ENCODE data around the gene XRCC4. TPM values are rescaled to one million over a fixed set of nuclear protein-coding genes. Genes with fewer than 3 reads are reported as not detected.

Gene XRCC4
- total and polyA plus RNA-seq, 2 of the 13 experiments (the other 11 are each of a cell fraction or from before 2014, with no cell fraction given), result 2.8 to 12.6 TPM

DNA sequence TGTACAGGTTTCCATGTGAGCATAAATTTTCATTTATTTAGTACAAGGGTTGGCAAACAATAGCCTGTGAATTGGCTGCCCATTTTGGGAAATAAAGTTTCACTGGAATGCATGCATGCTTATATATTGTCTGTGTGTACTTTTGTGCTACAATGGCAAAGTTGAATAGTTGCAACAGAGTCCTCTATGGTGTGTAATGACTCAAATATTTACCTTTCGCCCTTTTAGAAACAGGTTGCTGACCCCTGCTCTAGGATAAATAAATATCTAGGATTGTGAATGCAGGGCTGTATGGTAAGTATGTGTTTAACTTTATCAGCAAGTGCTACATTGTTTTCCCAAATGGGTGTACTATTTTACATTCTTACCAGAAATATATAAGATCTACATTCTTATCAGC, 47.2 kb downstream of the XRCC4 start (continued):
- TF ChIP-seq, protein P1, sequence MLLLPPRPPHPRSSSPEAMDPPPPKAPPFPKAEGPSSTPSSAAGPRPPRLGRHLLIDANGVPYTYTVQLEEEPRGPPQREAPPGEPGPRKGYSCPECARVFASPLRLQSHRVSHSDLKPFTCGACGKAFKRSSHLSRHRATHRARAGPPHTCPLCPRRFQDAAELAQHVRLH (CRISPR knock-in tag; IDR thresholded peaks at IDR 0.05; ENCODE audit: borderline replicate concordance, low read depth), result no peak
- no peak for TF ChIP-seq ZNF761 (CRISPR knock-in tag; conservative IDR thresholded peaks at IDR 0.05)
- TF ChIP-seq TCF12 (IDR thresholded peaks at IDR 0.05), result no peak
- TF ChIP-seq TCF12 (CRISPR knock-in tag; IDR thresholded peaks at IDR 0.05), result no peak
- TF ChIP-seq CENPT (CRISPR knock-in tag; IDR thresholded peaks at IDR 0.05; ENCODE audit: low read depth), result no peak
- TF ChIP-seq NR1H2 (CRISPR knock-in tag; IDR thresholded peaks at IDR 0.05; ENCODE audit: borderline replicate concordance, low read depth), result no peak
- TF ChIP-seq ZNF674 (CRISPR knock-in tag; IDR thresholded peaks at IDR 0.05; ENCODE audit: low read depth), result no peak
- peak; percentile 98 for TF ChIP-seq TBX3 (IDR thresholded peaks at IDR 0.05; ENCODE audit: borderline replicate concordance)
- TF ChIP-seq HCFC1 (IDR thresholded peaks at IDR 0.05; ENCODE audit: low read depth, low read length), result no peak
- no peak for TF ChIP-seq TAF1 (CRISPR knock-in tag; IDR thresholded peaks at IDR 0.05)
- no peak for TF ChIP-seq ZBTB21 (CRISPR knock-in tag; IDR thresholded peaks at IDR 0.05)
- TF ChIP-seq ZNF101 (CRISPR knock-in tag; IDR thresholded peaks at IDR 0.05; ENCODE audit: borderline replicate concordance, low read depth), result no peak
- TF ChIP-seq, protein P2, sequence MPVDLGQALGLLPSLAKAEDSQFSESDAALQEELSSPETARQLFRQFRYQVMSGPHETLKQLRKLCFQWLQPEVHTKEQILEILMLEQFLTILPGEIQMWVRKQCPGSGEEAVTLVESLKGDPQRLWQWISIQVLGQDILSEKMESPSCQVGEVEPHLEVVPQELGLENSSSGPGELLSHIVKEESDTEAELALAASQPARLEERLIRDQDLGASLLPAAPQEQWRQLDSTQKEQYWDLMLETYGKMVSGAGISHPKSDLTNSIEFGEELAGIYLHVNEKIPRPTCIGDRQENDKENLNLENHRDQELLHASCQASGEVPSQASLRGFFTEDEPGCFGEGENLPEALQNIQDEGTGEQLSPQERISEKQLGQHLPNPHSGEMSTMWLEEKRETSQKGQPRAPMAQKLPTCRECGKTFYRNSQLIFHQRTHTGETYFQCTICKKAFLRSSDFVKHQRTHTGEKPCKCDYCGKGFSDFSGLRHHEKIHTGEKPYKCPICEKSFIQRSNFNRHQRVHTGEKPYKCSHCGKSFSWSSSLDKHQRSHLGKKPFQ (CRISPR knock-in tag; IDR thresholded peaks at IDR 0.05; ENCODE audit: insufficient replicate concordance), result no peak
- TF ChIP-seq, protein P3, sequence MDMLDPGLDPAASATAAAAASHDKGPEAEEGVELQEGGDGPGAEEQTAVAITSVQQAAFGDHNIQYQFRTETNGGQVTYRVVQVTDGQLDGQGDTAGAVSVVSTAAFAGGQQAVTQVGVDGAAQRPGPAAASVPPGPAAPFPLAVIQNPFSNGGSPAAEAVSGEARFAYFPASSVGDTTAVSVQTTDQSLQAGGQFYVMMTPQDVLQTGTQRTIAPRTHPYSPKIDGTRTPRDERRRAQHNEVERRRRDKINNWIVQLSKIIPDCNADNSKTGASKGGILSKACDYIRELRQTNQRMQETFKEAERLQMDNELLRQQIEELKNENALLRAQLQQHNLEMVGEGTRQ (IDR thresholded peaks at IDR 0.05; ENCODE audit: low read depth, low read length), result no peak
- TF ChIP-seq, protein P3 (CRISPR knock-in tag; IDR thresholded peaks at IDR 0.05; ENCODE audit: borderline replicate concordance), result no peak
- no peak for TF ChIP-seq PLRG1 (conservative IDR thresholded peaks at IDR 0.05)
- TF ChIP-seq, protein P4, sequence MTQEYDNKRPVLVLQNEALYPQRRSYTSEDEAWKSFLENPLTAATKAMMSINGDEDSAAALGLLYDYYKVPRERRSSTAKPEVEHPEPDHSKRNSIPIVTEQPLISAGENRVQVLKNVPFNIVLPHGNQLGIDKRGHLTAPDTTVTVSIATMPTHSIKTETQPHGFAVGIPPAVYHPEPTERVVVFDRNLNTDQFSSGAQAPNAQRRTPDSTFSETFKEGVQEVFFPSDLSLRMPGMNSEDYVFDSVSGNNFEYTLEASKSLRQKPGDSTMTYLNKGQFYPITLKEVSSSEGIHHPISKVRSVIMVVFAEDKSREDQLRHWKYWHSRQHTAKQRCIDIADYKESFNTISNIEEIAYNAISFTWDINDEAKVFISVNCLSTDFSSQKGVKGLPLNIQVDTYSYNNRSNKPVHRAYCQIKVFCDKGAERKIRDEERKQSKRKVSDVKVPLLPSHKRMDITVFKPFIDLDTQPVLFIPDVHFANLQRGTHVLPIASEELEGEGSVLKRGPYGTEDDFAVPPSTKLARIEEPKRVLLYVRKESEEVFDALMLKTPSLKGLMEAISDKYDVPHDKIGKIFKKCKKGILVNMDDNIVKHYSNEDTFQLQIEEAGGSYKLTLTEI (CRISPR knock-in tag; conservative IDR thresholded peaks at IDR 0.05), result no peak
- TF ChIP-seq ZNF644 (CRISPR knock-in tag; IDR thresholded peaks at IDR 0.05; ENCODE audit: low read depth), result peak; percentile 66; the same call in 1 of the 2 replicates
- TF ChIP-seq, protein P5, sequence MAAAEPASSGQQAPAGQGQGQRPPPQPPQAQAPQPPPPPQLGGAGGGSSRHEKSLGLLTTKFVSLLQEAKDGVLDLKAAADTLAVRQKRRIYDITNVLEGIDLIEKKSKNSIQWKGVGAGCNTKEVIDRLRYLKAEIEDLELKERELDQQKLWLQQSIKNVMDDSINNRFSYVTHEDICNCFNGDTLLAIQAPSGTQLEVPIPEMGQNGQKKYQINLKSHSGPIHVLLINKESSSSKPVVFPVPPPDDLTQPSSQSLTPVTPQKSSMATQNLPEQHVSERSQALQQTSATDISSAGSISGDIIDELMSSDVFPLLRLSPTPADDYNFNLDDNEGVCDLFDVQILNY (CRISPR knock-in tag; conservative IDR thresholded peaks at IDR 0.05), result no peak
- TF ChIP-seq EP300 (IDR thresholded peaks at IDR 0.05; ENCODE audit: low read depth in 2 of 2, low read length in 2 of 2), result peak; percentile 90 to 94
- TF ChIP-seq EP300 (CRISPR knock-in tag; IDR thresholded peaks at IDR 0.05; ENCODE audit: borderline replicate concordance), result peak; percentile 85
- TF ChIP-seq, protein P6, sequence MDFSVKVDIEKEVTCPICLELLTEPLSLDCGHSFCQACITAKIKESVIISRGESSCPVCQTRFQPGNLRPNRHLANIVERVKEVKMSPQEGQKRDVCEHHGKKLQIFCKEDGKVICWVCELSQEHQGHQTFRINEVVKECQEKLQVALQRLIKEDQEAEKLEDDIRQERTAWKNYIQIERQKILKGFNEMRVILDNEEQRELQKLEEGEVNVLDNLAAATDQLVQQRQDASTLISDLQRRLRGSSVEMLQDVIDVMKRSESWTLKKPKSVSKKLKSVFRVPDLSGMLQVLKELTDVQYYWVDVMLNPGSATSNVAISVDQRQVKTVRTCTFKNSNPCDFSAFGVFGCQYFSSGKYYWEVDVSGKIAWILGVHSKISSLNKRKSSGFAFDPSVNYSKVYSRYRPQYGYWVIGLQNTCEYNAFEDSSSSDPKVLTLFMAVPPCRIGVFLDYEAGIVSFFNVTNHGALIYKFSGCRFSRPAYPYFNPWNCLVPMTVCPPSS (IDR thresholded peaks at IDR 0.05), result no peak
